ENCODE measurements around the gene NUCB2. TPM values are rescaled to one million over a fixed set of nuclear protein-coding genes. Genes with fewer than 3 reads are reported as not detected.
"Not testable (repeated sequence)": the region's sequence is repeated elsewhere in the genome, so short reads cannot be mapped to it uniquely, and the experiment has no call there.

NUCB2 gene
- total and polyA plus RNA-seq, 2 donors from 2014 or later = 73.0 to 93.5 TPM

GRCh38 chr11:17240780-17241179 is 35.8 kb upstream of the NUCB2 start:
- Histone ChIP-seq H3K4me3 (ENCODE audit: low read length in 3 of 3) (no peak overlapping the region), H3K36me3 (ENCODE audit: control insufficient read depth in 2 of 3, insufficient read depth in 3 of 3, low read length in 3 of 3) (no peaks in the 10 kb centered on the region), H3K27me3 (ENCODE audit: control insufficient read depth, insufficient read depth, low read length) (no peaks in the 10 kb centered on the region), H3K9ac (ENCODE audit: low read length in 3 of 3) (no peak overlapping the region), H3K4me1 (ENCODE audit: control insufficient read depth in 2 of 3, insufficient read depth in 2 of 3, low read depth in 1 of 3, low read length in 3 of 3) (peaks cover 0 to 3% (median 0%) of the 10 kb centered on the region in 3 donors), H3K27ac (ENCODE audit: low read depth in 2 of 2, low read length in 2 of 2) (no peak overlapping the region), H3K9me3 (ENCODE audit: control insufficient read depth in 2 of 3, insufficient read depth in 1 of 3, low read length in 3 of 3) (no peaks in the 10 kb centered on the region)
- no peak for DNase-seq
- FAIRE-seq = no peak
- intact Hi-C loops (cut with DNase I) = no loop called here
- TF ChIP-seq CTCF (IDR thresholded peaks at IDR 0.05; ENCODE audit: borderline replicate concordance, extremely low read depth, insufficient read depth) = no peak

- intact Hi-C loops (cut with DNase I); H3K36me3 ChIP-seq (ENCODE audit: control insufficient read depth in 2 of 3, insufficient read depth in 3 of 3, low read length in 3 of 3); H3K4me3 ChIP-seq (ENCODE audit: low read length in 3 of 3); H3K4me1 ChIP-seq (ENCODE audit: control insufficient read depth in 2 of 3, insufficient read depth in 2 of 3, low read depth in 1 of 3, low read length in 3 of 3); DNase-seq; H3K9ac ChIP-seq (ENCODE audit: low read length in 3 of 3); FAIRE-seq; H3K9me3 ChIP-seq (ENCODE audit: control insufficient read depth in 2 of 3, insufficient read depth in 1 of 3, low read length in 3 of 3); H3K27ac ChIP-seq (ENCODE audit: low read depth in 2 of 2, low read length in 2 of 2); H3K27me3 ChIP-seq (ENCODE audit: control insufficient read depth, insufficient read depth, low read length): not testable (repeated sequence)
Observed at GRCh38 chr11:17242954-17243353, 33.6 kb upstream of the NUCB2 start.

- H3K4me1 ChIP-seq (ENCODE audit: control insufficient read depth in 2 of 3, insufficient read depth in 2 of 3, low read depth in 1 of 3, low read length in 3 of 3) = no peaks in the 10 kb centered on the region
- no peak overlapping the region for H3K9ac ChIP-seq (ENCODE audit: low read length in 3 of 3)
- H3K27me3 ChIP-seq (ENCODE audit: control insufficient read depth, insufficient read depth, low read length) = no peaks in the 10 kb centered on the region
- TF ChIP-seq CTCF (IDR thresholded peaks at IDR 0.05; ENCODE audit: borderline replicate concordance, extremely low read depth, insufficient read depth) = no peak
- FAIRE-seq (no peak), DNase-seq (no peak)
- intact Hi-C loops (cut with DNase I) = no loop called here
- no peak overlapping the region for H3K27ac ChIP-seq (ENCODE audit: low read depth in 2 of 2, low read length in 2 of 2)
- H3K9me3 ChIP-seq (ENCODE audit: control insufficient read depth in 2 of 3, insufficient read depth in 1 of 3, low read length in 3 of 3) = no peaks in the 10 kb centered on the region
- H3K36me3 ChIP-seq (ENCODE audit: control insufficient read depth in 2 of 3, insufficient read depth in 3 of 3, low read length in 3 of 3) = no peaks in the 10 kb centered on the region
- H3K4me3 ChIP-seq (ENCODE audit: low read length in 3 of 3) = no peak overlapping the region
Observed at GRCh38 chr11:17244046-17244445, 32.5 kb upstream of the NUCB2 start.

- FAIRE-seq (no peak), DNase-seq (no peak)
- Histone ChIP-seq H3K9me3 (ENCODE audit: control insufficient read depth in 2 of 3, insufficient read depth in 1 of 3, low read length in 3 of 3) (no peaks in the 10 kb centered on the region), H3K4me3 (ENCODE audit: low read length in 3 of 3) (no peak overlapping the region), H3K27me3 (ENCODE audit: control insufficient read depth, insufficient read depth, low read length) (no peaks in the 10 kb centered on the region), H3K36me3 (ENCODE audit: control insufficient read depth in 2 of 3, insufficient read depth in 3 of 3, low read length in 3 of 3) (no peaks in the 10 kb centered on the region), H3K4me1 (ENCODE audit: control insufficient read depth in 2 of 3, insufficient read depth in 2 of 3, low read depth in 1 of 3, low read length in 3 of 3) (no peaks in the 10 kb centered on the region), H3K27ac (ENCODE audit: low read depth in 2 of 2, low read length in 2 of 2) (no peak overlapping the region), H3K9ac (ENCODE audit: low read length in 3 of 3) (no peak overlapping the region)
- intact Hi-C loops (cut with DNase I) = no loop called here
- TF ChIP-seq CTCF (IDR thresholded peaks at IDR 0.05; ENCODE audit: borderline replicate concordance, extremely low read depth, insufficient read depth) = no peak
Observed at GRCh38 chr11:17250561-17251350, 25.8 kb upstream of the NUCB2 start.

All from kidney (tissue), 14 donors.